H1 (cell line): ENCODE results near the gene GGCX. TPM values are rescaled to one million over a fixed set of nuclear protein-coding genes. Genes with fewer than 3 reads are reported as not detected.

Source experiments
- CTCF ChIA-PET: fragments of 300-600 bp; sonication (Branson Sonifier 250); formaldehyde crosslinking; loops from one replicate; lab custom pipeline; 2021; ENCODE audit not compliant: partially characterized antibody; lab: Charles Lee
- POLR2A ChIA-PET: fragments of 300-600 bp; sonication (Branson Sonifier 250); formaldehyde crosslinking; loops from one replicate; lab custom pipeline; 2021; ENCODE audit warnings: inconsistent platforms; ENCODE audit not compliant: partially characterized antibody; lab: Charles Lee
- DNase-seq, 2 experiments: peaks; one replicate each; pipeline versions ENCODE4 v3.0.0 to v3.0.0-alpha.2; 2010 to 2022; ENCODE audit warnings: low spot score in 2 of 2, low read depth in 1 of 2, mixed read lengths in 1 of 2
- FAIRE-seq: peaks from 2 replicates; lab custom pipeline; 2011; peaks lifted over from hg19 to GRCh38; lab: Jason Lieb, UNC
- H2AFZ ChIP-seq: 2 replicates; pipeline ENCODE4 v1.8.1; 2012; ENCODE audit warnings: low read length, inconsistent platforms
- H2AK5ac ChIP-seq: 2 replicates; pipeline ENCODE4 v1.6.1; 2013; ENCODE audit warnings: low read depth, low read length
- H2BK120ac ChIP-seq: replicated peaks from 2 replicates; pipeline ENCODE3; 2013; ENCODE audit warnings: low read depth, low read length, inconsistent platforms
- H2BK12ac ChIP-seq: 2 replicates; pipeline ENCODE4 v1.6.1; 2013; ENCODE audit warnings: low read depth, low read length
- H2BK15ac ChIP-seq: 2 replicates; pipeline ENCODE4 v1.6.1; 2013; ENCODE audit warnings: low read length
- H2BK20ac ChIP-seq: 2 replicates; pipeline ENCODE4 v1.6.1; 2013; ENCODE audit warnings: low read length
- H2BK5ac ChIP-seq: 2 replicates; pipeline ENCODE4 v1.6.1; 2013; ENCODE audit warnings: low read depth, low read length
- H3K14ac ChIP-seq: 2 replicates; pipeline ENCODE4 v1.6.1; 2013; ENCODE audit warnings: inconsistent platforms; ENCODE audit not compliant: insufficient read length
- H3K18ac ChIP-seq: 2 replicates; pipeline ENCODE4 v1.6.1; 2013; ENCODE audit warnings: low read length; ENCODE audit errors: extremely low read depth
- H3K23ac ChIP-seq: 2 replicates; pipeline ENCODE4 v1.6.1; 2013; ENCODE audit warnings: inconsistent platforms; ENCODE audit not compliant: insufficient read length
- H3K23me2 ChIP-seq: 2 replicates; pipeline ENCODE4 v1.6.1; 2013; ENCODE audit warnings: low read depth, low read length
- H3K27ac ChIP-seq: 2 replicates; pipeline ENCODE4 v1.6.1; 2011; ENCODE audit warnings: low read depth, low read length, inconsistent platforms
- H3K27me3 ChIP-seq, 4 experiments: replicated peaks in 1 of 4; 1 replicate in 1 of 4; 2 replicates in 3 of 4; pipeline versions ENCODE4 v1.6.1 to v1.8.1; 2011 to 2013; ENCODE audit warnings: low read length in 3 of 4, mild to moderate bottlenecking in 3 of 4, inconsistent platforms in 2 of 4, mixed read lengths in 2 of 4, moderate library complexity in 1 of 4; ENCODE audit not compliant: control insufficient read depth in 3 of 4, insufficient read depth in 3 of 4; ENCODE audit errors: extremely low read depth in 1 of 4
- H3K36me3 ChIP-seq, 4 experiments: 2 replicates each; pipeline versions ENCODE4 v1.6.1 to v1.8.1; 2011 to 2013; ENCODE audit warnings: mild to moderate bottlenecking in 4 of 4, low read length in 3 of 4, moderate library complexity in 2 of 4, control low read depth in 1 of 4, inconsistent platforms in 1 of 4; ENCODE audit not compliant: insufficient read depth in 4 of 4, control insufficient read depth in 2 of 4
- H3K4ac ChIP-seq: replicated peaks from 2 replicates; pipeline ENCODE3; 2013; ENCODE audit warnings: low read length, low read depth, mixed read lengths, inconsistent platforms; ENCODE audit not compliant: insufficient read length
- H3K4me1 ChIP-seq, 4 experiments: replicated peaks in 1 of 4; 1 replicate in 1 of 4; 2 replicates in 3 of 4; pipeline versions ENCODE4 v1.6.1 to v1.8.1; 2011 to 2013; ENCODE audit warnings: low read length in 3 of 4, inconsistent platforms in 2 of 4, mixed read lengths in 1 of 4; ENCODE audit not compliant: insufficient read depth in 4 of 4, control insufficient read depth in 3 of 4
- H3K4me2 ChIP-seq, 2 experiments: 2 replicates each; pipeline versions ENCODE4 v1.6.1 to v1.8.1; 2011 to 2013; ENCODE audit warnings: low read depth in 2 of 2, low read length in 2 of 2, control low read depth in 1 of 2, inconsistent platforms in 1 of 2, mild to moderate bottlenecking in 1 of 2; ENCODE audit not compliant: insufficient read depth in 1 of 2
- H3K4me3 ChIP-seq, 4 experiments: fragments of 200-600, 300-600 bp in 1 of 4; sonication (generic), shearing (Covaris generic), sonication (Bioruptor Twin) in 1 of 4; 2 replicates each; pipeline versions ENCODE4 v1.5.1 to v1.8.1; 2011 to 2016; ENCODE audit warnings: low read length in 4 of 4, low read depth in 3 of 4, control low read depth in 2 of 4, inconsistent platforms in 2 of 4, mild to moderate bottlenecking in 2 of 4, mixed read lengths in 1 of 4, moderate library complexity in 1 of 4; ENCODE audit not compliant: insufficient read depth in 2 of 4; ENCODE audit errors: extremely low read depth in 1 of 4
- H3K56ac ChIP-seq: replicated peaks from 2 replicates; pipeline ENCODE3; 2013; ENCODE audit warnings: low read depth, mild to moderate bottlenecking, mixed read lengths, low read length, inconsistent platforms; ENCODE audit not compliant: insufficient read length
- H3K79me1 ChIP-seq: 2 replicates; pipeline ENCODE4 v1.6.1; 2013; ENCODE audit warnings: low read depth, low read length, control low read depth
- H3K79me2 ChIP-seq, 2 experiments: 2 replicates each; pipeline versions ENCODE4 v1.6.1 to v1.8.1; 2012 to 2013; ENCODE audit warnings: low read length in 2 of 2, mild to moderate bottlenecking in 2 of 2, inconsistent platforms in 1 of 2; ENCODE audit not compliant: insufficient read depth in 2 of 2, control insufficient read depth in 1 of 2
- H3K9ac ChIP-seq, 4 experiments: replicated peaks in 1 of 4; 1 replicate in 1 of 4; 2 replicates in 3 of 4; pipeline versions ENCODE4 v1.6.1 to v1.8.1; 2011 to 2013; ENCODE audit warnings: low read depth in 3 of 4, low read length in 3 of 4, control low read depth in 2 of 4, mild to moderate bottlenecking in 2 of 4, moderate library complexity in 2 of 4, inconsistent platforms in 1 of 4; ENCODE audit errors: extremely low read depth in 1 of 4
- H3K9me3 ChIP-seq, 2 experiments: 2 replicates each; pipeline versions ENCODE4 v1.6.1 to v1.8.1; 2012 to 2013; ENCODE audit warnings: mild to moderate bottlenecking in 2 of 2, moderate library complexity in 2 of 2, control low read depth in 1 of 2, inconsistent platforms in 1 of 2, low read depth in 1 of 2, low read length in 1 of 2, mixed read lengths in 1 of 2; ENCODE audit not compliant: insufficient read depth in 2 of 2
- H4K20me1 ChIP-seq, 2 experiments: replicated peaks in 1 of 2; 2 replicates each; pipeline versions ENCODE3 to v1.8.1; 2011 to 2013; ENCODE audit warnings: inconsistent platforms in 2 of 2, low read length in 2 of 2, mild to moderate bottlenecking in 1 of 2; ENCODE audit not compliant: insufficient read depth in 2 of 2, control insufficient read depth in 1 of 2
- H4K5ac ChIP-seq: 2 replicates; pipeline ENCODE4 v1.6.1; 2013; ENCODE audit warnings: low read length, low read depth, mixed read lengths, inconsistent platforms; ENCODE audit not compliant: insufficient read length
- H4K8ac ChIP-seq: 2 replicates; pipeline ENCODE4 v1.8.0; 2013; ENCODE audit warnings: mild to moderate bottlenecking, moderate library complexity, low read length, inconsistent platforms; ENCODE audit not compliant: insufficient read depth; ENCODE audit errors: extremely low read depth
- H4K91ac ChIP-seq: replicated peaks from 2 replicates; pipeline ENCODE3; 2013; ENCODE audit warnings: low read length, mixed read lengths, inconsistent platforms; ENCODE audit not compliant: insufficient read length
- ATF3 ChIP-seq: IDR thresholded peaks from 2 replicates; pipeline ENCODE4 v1.6.1; 2011; ENCODE audit warnings: low read depth, mild to moderate bottlenecking, low read length; ENCODE audit not compliant: insufficient read depth
- CBX5 ChIP-seq: fragments of 300-800, 300-1000 bp; sonication (generic); IDR thresholded peaks from 2 replicates; pipeline ENCODE4 v1.7.1; 2016; ENCODE audit warnings: antibody characterized with exemption, low read length, low read depth
- E2F6 ChIP-seq: IDR thresholded peaks from 2 replicates; pipeline ENCODE4 v1.6.1; 2012; ENCODE audit warnings: inconsistent platforms
- HDAC6 ChIP-seq: IDR thresholded peaks from one replicate; pipeline ENCODE4 v1.7.1; 2012; ENCODE audit warnings: low read depth, mild to moderate bottlenecking, inconsistent platforms, low read length, moderate library complexity
- MAFK ChIP-seq: IDR thresholded peaks from 2 replicates; pipeline ENCODE4 v1.6.1; 2012; ENCODE audit warnings: low read depth, mild to moderate bottlenecking, improper control_type of control experiment, low read length
- NANOG ChIP-seq: IDR thresholded peaks from 2 replicates; pipeline ENCODE4 v1.6.1; 2011; ENCODE audit warnings: low read length, low read depth, mild to moderate bottlenecking, inconsistent platforms; ENCODE audit not compliant: insufficient read depth, poor library complexity, severe bottlenecking
- SP2 ChIP-seq: IDR thresholded peaks from 2 replicates; pipeline ENCODE4 v1.6.1; 2012; ENCODE audit warnings: mild to moderate bottlenecking, low read length, inconsistent platforms
- USF2 ChIP-seq: IDR thresholded peaks from 2 replicates; pipeline ENCODE4 v1.6.1; 2011; ENCODE audit warnings: low read length, improper control_type of control experiment
- WGBS, 2 experiments: shearing (Covaris generic) in 1 of 2; methylation state at CpG; one replicate each; pipeline versions ENCODE4 v1.1.6 to v1.1.7; 2013 to 2015; ENCODE audit warnings: low lambda C conversion rate in 2 of 2, mixed read lengths in 2 of 2, inconsistent platforms in 1 of 2, low coverage in 1 of 2, missing lambda C conversion rate in 1 of 2; ENCODE audit not compliant: insufficient replicate concordance in 2 of 2, insufficient coverage in 1 of 2, insufficient read length in 1 of 2; ENCODE audit errors: extremely low coverage in 1 of 2, missing lambda C conversion rate in 1 of 2; 5-methylcytosine and 5-hydroxymethylcytosine counted together
- polyA plus RNA-seq, 7 experiments: library from polyadenylated mRNA; depleted of rRNA in 3 of 7; stranded (reverse) in 5 of 7; unstranded in 2 of 7; fragments of >200 nt in 5 of 7; fragments of 200-250 nt in 2 of 7; gene quantifications; 1 replicate in 5 of 7; 2 replicates in 1 of 7; 4 replicates in 1 of 7; pipeline versions ENCODE4 v1.2.1 to v1.2.3, GENCODE V29; 2011 to 2013; ENCODE audit warnings: missing spikeins in 2 of 7, mixed read lengths in 2 of 7
- total RNA-seq: library from RNA; stranded (reverse); fragmentation: NEBNext Ultra II Directional; extraction: Animal tissue kit (Norgen Biotek cat#: 25700); gene quantifications from 2 replicates; pipeline ENCODE4 v1.2.1, GENCODE V29; 2021

The GGCX gene
- total and polyA plus RNA-seq, 2 of the 8 experiments (the other 6 are each of a cell fraction or from before 2014, with no cell fraction given), result 29.4 to 33.8 TPM

- Histone ChIP-seq H2BK20ac (no peak overlapping the region), H3K9me3 (no peaks in the 10 kb centered on the region), H3K4me1 (no peaks in the 10 kb centered on the region), H2AFZ (no peak overlapping the region), H3K79me1 (no peaks in the 10 kb centered on the region), H2BK120ac (no peak overlapping the region), H2BK15ac (no peak overlapping the region), H3K27me3 (peaks cover 10 to 15% (median 12%) of the 10 kb centered on the region in 4 experiments)
- no peak for DNase-seq
- TF ChIP-seq NANOG (no peak), HDAC6 (no peak), ATF3 (no peak), E2F6 (no peak), SP2 (no peak), USF2 (no peak), CBX5 (no peak), MAFK (no peak)
- TF ChIP-seq, all 59 proteins: peak for 0
- H3K27ac ChIP-seq, result no peak overlapping the region
- H3K18ac ChIP-seq, result no peak overlapping the region
- FAIRE-seq, result no peak
- WGBS, 2 experiments, result 90% methylated on average over 4 of the region's 4 CpGs; no CpG with 5 or more reads in 1 of the 2 experiments
- H3K23ac ChIP-seq, result no peak overlapping the region
- no peak overlapping the region for H3K4ac ChIP-seq
- no peak overlapping the region for H3K4me2 ChIP-seq
- no peaks in the 10 kb centered on the region for H3K79me2 ChIP-seq
- POLR2A ChIA-PET, result interaction anchor here (2.0 to 38.6 kb wide), 3 partner anchors 11 to 134 kb away, joined by 9 to 1889 read pairs (median 803); partner anchors contain the start of genes CAPG, MAT2A, SH2D6 and VAMP8
- CTCF ChIA-PET, result interaction anchor here (1.0 to 1.9 kb wide), 3 partner anchors 10 to 39 kb away, joined by 3 to 8 read pairs (median 4); no protein-coding TSS in a partner anchor
- H3K36me3 ChIP-seq, result no peaks in the 10 kb centered on the region
- H4K5ac ChIP-seq, result no peak overlapping the region
- peaks cover 0 to 2% of the 10 kb centered on the region in 2 experiments for H4K20me1 ChIP-seq
- H4K8ac ChIP-seq, result no peak overlapping the region
- no peak overlapping the region for H3K9ac ChIP-seq
- no peaks in the 10 kb centered on the region for H3K23me2 ChIP-seq
- no peak overlapping the region for H3K14ac ChIP-seq
- H2BK12ac ChIP-seq, result no peak overlapping the region
- no peak overlapping the region for H4K91ac ChIP-seq
- no peak overlapping the region for H2AK5ac ChIP-seq
- H3K4me3 ChIP-seq, result no peak overlapping the region
- H2BK5ac ChIP-seq, result no peak overlapping the region
- no peak overlapping the region for H3K56ac ChIP-seq
These were observed 5.0 kb upstream of the GGCX start for GRCh38 chr2:85566265-85566664.
